ENCODE measurements around the gene NCAPH2. TPM values are rescaled to one million over a fixed set of nuclear protein-coding genes. Genes with fewer than 3 reads are reported as not detected.

Gene NCAPH2
- total and polyA plus RNA-seq, 2 of the 13 experiments (the other 11 are each of a cell fraction or from before 2014, with no cell fraction given), result 28.1 to 64.4 TPM

DNA sequence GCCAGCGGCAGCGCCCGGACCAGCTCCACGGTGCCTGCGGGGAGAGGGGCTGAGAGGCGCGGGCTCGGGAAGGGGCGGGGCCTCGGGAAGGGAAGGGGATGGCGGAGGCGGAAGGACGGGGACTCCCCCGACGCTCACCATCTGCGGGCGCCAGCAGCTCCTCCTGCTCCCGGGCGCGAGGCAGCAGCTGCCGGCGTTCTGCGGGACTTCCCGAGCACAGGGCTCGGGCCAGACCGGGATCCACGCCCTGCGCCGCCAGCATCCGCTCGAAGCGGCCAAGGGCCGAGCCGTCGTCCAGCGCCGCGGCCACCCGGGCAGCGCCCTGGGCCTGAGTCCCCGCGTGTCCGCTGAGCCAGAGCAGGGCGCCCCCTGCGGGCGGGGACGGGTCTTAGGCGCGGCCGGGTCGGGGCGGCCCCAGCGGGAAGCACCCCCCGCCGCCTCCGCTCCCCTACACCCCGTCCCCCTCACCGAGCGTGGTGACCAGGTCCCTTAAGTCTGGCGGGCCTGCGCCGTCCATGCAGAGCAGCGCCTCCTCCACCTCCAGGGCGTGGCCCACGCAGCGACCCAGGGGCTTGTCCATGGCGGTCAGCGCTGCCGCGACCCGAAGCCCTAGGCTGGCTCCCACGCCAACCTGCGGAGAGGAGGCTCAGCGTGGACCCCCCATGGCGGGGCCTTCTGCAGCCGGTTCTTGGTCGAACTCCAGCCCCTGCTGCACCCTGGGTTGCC, 18.2 kb downstream of the NCAPH2 start (continued):
- TF ChIP-seq ZNF83 (CRISPR knock-in tag; IDR thresholded peaks at IDR 0.05; ENCODE audit: borderline replicate concordance) (no peak), ZNF772 (CRISPR knock-in tag; IDR thresholded peaks at IDR 0.05) (no peak), RAD51 (IDR thresholded peaks at IDR 0.05; ENCODE audit: borderline replicate concordance) (no peak), THYN1 (CRISPR knock-in tag; IDR thresholded peaks at IDR 0.05; ENCODE audit: borderline replicate concordance, low read depth) (no peak), ZBTB42 (CRISPR knock-in tag; IDR thresholded peaks at IDR 0.05) (no peak), TBL1XR1 (IDR thresholded peaks at IDR 0.05; ENCODE audit: borderline replicate concordance, low read length, partially characterized antibody) (no peak), SMYD3 (CRISPR knock-in tag; IDR thresholded peaks at IDR 0.05) (no peak), FOXK1 (CRISPR knock-in tag; IDR thresholded peaks at IDR 0.05; ENCODE audit: borderline replicate concordance, low read depth) (no peak), ZNF598 (CRISPR knock-in tag; IDR thresholded peaks at IDR 0.05; ENCODE audit: borderline replicate concordance) (no peak), SSRP1 (CRISPR knock-in tag; IDR thresholded peaks at IDR 0.05) (no peak), ZNF672 (CRISPR knock-in tag; IDR thresholded peaks at IDR 0.05) (0 out of 2 replicates have a peak, but pooled peaks have one; percentile 28), ZSCAN25 (CRISPR knock-in tag; IDR thresholded peaks at IDR 0.05) (peak; percentile 90), ZNF337 (CRISPR knock-in tag; IDR thresholded peaks at IDR 0.05; ENCODE audit: borderline replicate concordance, low read depth) (no peak)
- TF ChIP-seq, protein P1, sequence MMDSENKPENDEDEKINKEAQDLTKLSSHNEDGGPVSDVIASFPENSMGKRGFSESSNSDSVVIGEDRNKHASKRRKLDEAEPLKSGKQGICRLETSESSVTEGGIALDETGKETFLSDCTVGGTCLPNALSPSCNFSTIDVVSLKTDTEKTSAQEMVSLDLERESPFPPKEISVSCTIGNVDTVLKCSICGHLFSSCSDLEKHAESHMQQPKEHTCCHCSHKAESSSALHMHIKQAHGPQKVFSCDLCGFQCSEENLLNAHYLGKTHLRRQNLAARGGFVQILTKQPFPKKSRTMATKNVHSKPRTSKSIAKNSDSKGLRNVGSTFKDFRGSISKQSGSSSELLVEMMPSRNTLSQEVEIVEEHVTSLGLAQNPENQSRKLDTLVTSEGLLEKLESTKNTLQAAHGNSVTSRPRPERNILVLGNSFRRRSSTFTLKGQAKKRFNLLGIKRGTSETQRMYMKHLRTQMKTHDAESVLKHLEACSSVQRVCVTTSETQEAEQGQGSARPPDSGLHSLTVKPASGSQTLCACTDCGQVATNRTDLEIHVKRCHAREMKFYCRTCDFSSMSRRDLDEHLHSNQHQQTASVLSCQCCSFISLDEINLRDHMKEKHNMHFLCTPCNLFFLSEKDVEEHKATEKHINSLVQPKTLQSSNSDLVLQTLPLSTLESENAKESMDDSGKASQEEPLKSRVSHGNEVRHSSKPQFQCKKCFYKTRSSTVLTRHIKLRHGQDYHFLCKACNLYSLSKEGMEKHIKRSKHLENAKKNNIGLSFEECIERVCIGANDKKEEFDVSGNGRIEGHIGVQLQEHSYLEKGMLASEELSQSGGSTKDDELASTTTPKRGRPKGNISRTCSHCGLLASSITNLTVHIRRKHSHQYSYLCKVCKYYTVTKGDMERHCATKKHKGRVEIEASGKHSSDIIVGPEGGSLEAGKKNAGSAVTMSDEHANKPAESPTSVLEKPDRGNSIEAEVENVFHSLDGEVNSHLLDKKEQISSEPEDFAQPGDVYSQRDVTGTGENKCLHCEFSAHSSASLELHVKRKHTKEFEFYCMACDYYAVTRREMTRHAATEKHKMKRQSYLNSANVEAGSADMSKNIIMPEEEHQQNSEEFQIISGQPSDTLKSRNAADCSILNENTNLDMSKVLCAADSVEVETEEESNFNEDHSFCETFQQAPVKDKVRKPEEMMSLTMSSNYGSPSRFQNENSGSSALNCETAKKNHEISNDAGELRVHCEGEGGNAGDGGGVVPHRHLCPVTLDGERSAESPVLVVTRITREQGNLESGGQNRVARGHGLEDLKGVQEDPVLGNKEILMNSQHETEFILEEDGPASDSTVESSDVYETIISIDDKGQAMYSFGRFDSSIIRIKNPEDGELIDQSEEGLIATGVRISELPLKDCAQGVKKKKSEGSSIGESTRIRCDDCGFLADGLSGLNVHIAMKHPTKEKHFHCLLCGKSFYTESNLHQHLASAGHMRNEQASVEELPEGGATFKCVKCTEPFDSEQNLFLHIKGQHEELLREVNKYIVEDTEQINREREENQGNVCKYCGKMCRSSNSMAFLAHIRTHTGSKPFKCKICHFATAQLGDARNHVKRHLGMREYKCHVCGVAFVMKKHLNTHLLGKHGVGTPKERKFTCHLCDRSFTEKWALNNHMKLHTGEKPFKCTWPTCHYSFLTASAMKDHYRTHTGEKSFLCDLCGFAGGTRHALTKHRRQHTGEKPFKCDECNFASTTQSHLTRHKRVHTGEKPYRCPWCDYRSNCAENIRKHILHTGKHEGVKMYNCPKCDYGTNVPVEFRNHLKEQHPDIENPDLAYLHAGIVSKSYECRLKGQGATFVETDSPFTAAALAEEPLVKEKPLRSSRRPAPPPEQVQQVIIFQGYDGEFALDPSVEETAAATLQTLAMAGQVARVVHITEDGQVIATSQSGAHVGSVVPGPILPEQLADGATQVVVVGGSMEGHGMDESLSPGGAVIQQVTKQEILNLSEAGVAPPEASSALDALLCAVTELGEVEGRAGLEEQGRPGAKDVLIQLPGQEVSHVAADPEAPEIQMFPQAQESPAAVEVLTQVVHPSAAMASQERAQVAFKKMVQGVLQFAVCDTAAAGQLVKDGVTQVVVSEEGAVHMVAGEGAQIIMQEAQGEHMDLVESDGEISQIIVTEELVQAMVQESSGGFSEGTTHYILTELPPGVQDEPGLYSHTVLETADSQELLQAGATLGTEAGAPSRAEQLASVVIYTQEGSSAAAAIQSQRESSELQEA (CRISPR knock-in tag; IDR thresholded peaks at IDR 0.05; ENCODE audit: not compliant biosample characterization), result no peak
- TF ChIP-seq, protein P2, sequence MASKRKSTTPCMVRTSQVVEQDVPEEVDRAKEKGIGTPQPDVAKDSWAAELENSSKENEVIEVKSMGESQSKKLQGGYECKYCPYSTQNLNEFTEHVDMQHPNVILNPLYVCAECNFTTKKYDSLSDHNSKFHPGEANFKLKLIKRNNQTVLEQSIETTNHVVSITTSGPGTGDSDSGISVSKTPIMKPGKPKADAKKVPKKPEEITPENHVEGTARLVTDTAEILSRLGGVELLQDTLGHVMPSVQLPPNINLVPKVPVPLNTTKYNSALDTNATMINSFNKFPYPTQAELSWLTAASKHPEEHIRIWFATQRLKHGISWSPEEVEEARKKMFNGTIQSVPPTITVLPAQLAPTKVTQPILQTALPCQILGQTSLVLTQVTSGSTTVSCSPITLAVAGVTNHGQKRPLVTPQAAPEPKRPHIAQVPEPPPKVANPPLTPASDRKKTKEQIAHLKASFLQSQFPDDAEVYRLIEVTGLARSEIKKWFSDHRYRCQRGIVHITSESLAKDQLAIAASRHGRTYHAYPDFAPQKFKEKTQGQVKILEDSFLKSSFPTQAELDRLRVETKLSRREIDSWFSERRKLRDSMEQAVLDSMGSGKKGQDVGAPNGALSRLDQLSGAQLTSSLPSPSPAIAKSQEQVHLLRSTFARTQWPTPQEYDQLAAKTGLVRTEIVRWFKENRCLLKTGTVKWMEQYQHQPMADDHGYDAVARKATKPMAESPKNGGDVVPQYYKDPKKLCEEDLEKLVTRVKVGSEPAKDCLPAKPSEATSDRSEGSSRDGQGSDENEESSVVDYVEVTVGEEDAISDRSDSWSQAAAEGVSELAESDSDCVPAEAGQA (IDR thresholded peaks at IDR 0.05; ENCODE audit: low read depth), result no peak
- TF ChIP-seq, protein P2 (CRISPR knock-in tag; IDR thresholded peaks at IDR 0.05; ENCODE audit: borderline replicate concordance), result no peak; the same call in 1 of the 2 replicates

Data from HepG2 (cell line).